Hindlimb muscle (tissue), 1 donor: Measurements from ENCODE around the gene RNU5B-1. TPM values are rescaled to one million over a fixed set of nuclear protein-coding genes. Genes with fewer than 3 reads are reported as not detected.
"Not testable (repeated sequence)": the region's sequence is repeated elsewhere in the genome, so short reads cannot be mapped to it uniquely, and the experiment has no call there.

Experiments
- DNase-seq: peaks from one replicate; pipeline ENCODE4 v3.0.0-alpha.2; 2013
- polyA plus RNA-seq: library from polyadenylated mRNA; unstranded; fragments of 120-200 nt; gene quantifications from one replicate; pipeline ENCODE4 v1.2.1, GENCODE V29; 2013; ENCODE audit not compliant: insufficient read length

The RNU5B-1 gene
- polyA plus RNA-seq, 1 donor: not detected

- no peak for DNase-seq
Measured at GRCh38 chr15:65344214-65344913, 39.9 kb downstream of the RNU5B-1 start.

- DNase-seq: no peak
Measured at GRCh38 chr15:65344914-65345275, 40.4 kb downstream of the RNU5B-1 start.

GRCh38 chr15:65346856-65347598, 42.5 kb downstream of the RNU5B-1 start:
- no peak for DNase-seq

- not testable (repeated sequence) for DNase-seq
Measured at GRCh38 chr15:65347756-65348155, 43.3 kb downstream of the RNU5B-1 start.

- no peak for DNase-seq
Measured at GRCh38 chr15:65349338-65349737, 44.9 kb downstream of the RNU5B-1 start.

- DNase-seq: not testable (repeated sequence)
Measured at GRCh38 chr15:65351972-65352371, 47.5 kb downstream of the RNU5B-1 start.

Other genes with a start within 250 kb of the RNU5B-1 start
- 14.1 TPM for gene RASL12, start 236.7 kb upstream of the RNU5B-1 start, polyA plus RNA-seq
- 1.7 TPM for gene KBTBD13, start 227.9 kb upstream of the RNU5B-1 start, polyA plus RNA-seq
- gene UBAP1L, start 189.5 kb upstream of the RNU5B-1 start, polyA plus RNA-seq: 6.4 TPM
- gene PDCD7, start 170.9 kb upstream of the RNU5B-1 start, polyA plus RNA-seq: 25.7 TPM
- gene CLPX, start 119.3 kb upstream of the RNU5B-1 start, polyA plus RNA-seq: 43.9 TPM
- 20.6 TPM for gene CILP, start 93.2 kb upstream of the RNU5B-1 start, polyA plus RNA-seq
- gene PARP16, start 17.8 kb upstream of the RNU5B-1 start, polyA plus RNA-seq: 11.9 TPM
- gene RNU5A-1, start 8.6 kb upstream of the RNU5B-1 start, polyA plus RNA-seq: not detected
- gene IGDCC3, start 73.3 kb downstream of the RNU5B-1 start, polyA plus RNA-seq: 5.0 TPM
- 113 TPM for gene IGDCC4, start 118.3 kb downstream of the RNU5B-1 start, polyA plus RNA-seq
- 21.1 TPM for gene DPP8, start 213.0 kb downstream of the RNU5B-1 start, polyA plus RNA-seq
- gene HACD3, start 225.8 kb downstream of the RNU5B-1 start, polyA plus RNA-seq: 41.4 TPM